HG03108 (cell line): ENCODE measurements around the gene TM4SF5.

Experiments
- ATAC-seq: cut with Tn5 transposase; IDR thresholded peaks from one replicate; pipeline ENCODE4 v1.9.1; 2021; ENCODE audit warnings: moderate library complexity; ENCODE audit not compliant: unreplicated experiment

TM4SF5 gene

DNA sequence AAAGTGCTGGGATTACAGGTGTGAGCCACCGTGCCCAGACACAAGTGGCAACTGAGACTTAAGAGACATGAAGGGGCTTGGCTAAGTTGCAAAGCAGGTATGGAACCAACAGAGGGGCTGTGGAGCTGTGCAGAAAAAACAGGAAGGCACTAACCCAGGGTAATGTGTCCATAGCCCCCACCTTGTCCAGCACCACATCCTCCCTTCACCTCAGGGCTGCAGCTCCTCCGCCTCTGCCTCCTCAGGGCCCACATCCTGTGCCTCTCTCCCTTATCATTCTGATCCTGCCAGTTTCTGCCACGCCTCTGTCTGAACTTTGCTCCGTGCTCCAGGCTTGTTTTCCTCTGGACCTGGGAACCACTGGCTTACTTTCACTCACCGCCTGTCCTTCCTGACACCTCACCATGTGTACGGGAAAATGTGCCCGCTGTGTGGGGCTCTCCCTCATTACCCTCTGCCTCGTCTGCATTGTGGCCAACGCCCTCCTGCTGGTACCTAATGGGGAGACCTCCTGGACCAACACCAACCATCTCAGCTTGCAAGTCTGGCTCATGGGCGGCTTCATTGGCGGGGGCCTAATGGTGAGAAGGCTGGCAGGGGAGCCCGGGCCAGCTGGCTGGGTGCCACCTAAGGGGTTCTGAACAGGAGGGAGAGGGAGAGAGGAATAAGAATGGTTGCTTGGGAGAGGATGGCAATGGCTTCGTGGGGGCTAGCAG lies at the start of gene TM4SF5:
TM4SF5 (plus strand) TSS at position 368 of the 716 bp plus-strand sequence; CDS start at position 405, 37 bp downstream.
- no peak for ATAC-seq

DNA sequence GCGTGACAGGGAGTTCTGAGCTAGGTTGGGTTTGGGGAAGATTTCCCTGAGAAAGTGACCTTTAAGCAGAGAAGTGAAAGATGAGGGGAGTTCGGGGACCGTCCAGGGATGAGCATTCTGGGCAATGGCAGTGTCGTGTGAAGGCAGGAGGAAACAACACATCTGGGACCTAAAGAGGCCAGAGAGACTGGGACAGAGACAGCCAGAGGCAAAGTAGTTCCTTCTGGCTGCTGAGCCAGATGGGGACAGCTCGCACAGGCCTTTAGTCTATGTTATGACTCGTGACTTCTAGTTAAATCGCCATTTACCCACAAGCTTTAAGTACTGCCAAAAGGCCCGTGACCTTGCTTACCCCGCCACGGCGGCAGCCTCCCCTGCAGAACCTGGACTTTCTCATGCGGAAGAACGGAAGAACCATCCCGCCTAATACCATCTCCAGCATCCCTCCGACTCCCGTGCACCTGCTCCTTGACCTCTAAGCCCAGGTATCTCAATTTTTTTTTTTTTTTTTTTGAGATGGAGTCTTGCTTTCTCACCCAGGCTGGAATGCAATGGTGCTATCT lies 48.9 kb upstream of the TM4SF5 start:
- no peak for ATAC-seq

DNA sequence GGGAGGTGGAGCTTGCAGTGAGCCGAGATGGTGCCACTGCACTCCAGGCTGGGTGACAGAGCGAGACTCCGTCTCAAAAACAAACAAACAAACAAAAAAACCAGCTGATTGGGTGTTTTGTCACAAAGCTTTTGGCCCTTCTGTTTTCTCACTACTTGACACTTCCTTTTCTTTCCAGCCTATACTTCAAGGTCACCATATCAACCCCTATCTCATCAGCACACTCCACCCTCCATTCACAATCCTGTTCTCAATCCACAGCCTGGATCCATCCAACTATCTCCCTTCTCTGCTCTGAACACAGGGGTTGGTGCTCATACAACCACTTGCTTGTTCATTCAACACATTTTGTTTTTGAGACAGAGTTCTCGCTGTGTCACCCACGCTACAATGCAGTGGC lies 47.0 kb upstream of the TM4SF5 start:
- ATAC-seq: no peak

GRCh38 chr17:4725646-4726310 lies 45.9 kb upstream of the TM4SF5 start:
- ATAC-seq: no peak

GRCh38 chr17:4728124-4728523 lies 43.6 kb upstream of the TM4SF5 start:
- ATAC-seq: no peak

DNA sequence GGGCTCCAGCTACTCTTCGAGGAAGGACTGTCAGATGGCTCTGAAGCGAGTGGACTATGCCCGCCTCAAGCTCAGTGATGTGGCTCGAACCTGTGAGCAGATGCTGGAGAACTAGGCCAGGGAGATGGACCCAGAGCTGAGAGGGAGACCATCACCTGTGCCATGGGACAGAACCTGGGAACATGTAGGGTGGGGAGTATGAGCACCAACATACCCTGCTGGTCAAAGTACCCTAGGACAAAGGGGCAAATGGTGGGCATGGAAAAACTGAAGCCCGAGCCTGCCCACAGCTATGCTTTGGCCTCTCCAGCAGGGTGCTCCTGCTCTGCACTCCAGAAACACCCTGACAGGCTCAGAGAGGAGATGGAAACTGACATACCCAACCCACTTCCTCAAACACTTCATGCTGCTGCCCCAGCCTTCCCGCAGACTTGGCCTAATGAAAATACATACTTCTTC lies 38.6 kb upstream of the TM4SF5 start:
- peak; percentile 33 for ATAC-seq

DNA sequence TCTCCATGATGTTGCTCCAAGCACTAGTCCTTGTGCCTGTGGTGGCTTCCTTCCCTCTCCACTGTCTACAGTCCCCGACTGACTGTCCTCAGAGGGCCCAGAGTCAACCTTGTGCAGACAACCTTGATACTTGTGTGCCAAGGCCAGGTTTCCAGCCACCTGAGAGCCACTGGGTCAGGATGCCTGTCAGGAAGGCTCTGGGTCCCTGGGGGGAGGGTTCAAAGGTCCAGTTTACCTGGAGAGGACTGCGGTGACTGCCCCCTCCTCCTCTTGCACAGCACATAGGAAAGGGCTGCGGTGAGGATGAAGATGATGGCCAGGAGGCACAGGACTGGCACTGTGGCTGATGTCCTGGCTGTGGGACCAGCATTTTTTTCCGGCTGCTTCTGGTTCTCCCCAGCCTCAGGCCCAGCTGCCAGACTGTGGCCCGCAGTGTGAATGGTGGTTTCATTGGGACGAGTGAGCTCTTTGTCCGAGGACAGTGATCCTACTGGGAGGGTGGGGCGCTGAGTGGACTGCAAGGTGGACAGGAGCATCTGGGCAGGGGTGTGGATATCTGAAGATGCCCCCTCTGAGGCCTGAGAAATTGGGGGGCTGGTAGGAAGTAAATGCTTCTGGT lies 36.7 kb upstream of the TM4SF5 start:
- no peak for ATAC-seq

DNA sequence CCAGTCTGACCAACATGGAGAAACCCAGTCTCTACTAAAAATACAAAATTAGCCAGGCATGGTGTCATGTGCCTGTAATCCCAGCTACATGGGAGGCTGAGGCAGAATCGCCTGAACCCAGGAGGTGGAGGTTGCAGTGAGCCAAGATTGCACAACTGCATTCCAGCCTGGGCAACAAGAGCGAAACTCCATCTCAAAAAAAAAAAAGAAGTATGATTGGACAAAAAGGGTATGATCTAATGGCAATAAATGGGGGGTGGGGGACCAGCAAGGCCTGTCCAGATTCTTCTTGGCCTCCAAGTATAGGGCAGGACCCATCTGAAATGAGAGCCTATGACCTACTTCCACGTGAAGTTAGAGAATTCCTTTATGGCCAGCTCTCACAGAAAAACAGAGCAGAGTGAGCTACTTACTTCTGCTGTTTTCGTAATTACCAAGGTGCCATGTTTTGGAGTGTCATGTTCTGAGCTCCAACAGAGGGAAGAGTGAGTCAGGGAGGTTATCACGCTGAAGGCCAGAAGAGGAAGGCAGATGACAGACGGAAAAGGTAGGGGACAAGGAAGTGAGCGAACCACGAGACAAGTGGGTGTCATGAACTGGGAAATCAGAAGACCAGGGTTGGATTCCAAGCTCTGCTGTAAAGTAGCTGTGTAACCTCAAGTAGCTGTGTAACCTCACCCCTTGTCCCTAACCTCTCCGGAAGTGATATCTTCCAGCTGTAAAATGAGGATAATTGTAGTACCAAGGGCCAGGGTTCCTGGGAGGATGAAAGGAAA lies 35.6 kb upstream of the TM4SF5 start:
- ATAC-seq: no peak

- ATAC-seq: no peak
Observed at GRCh38 chr17:4738136-4739121, 33.3 kb upstream of the TM4SF5 start.

DNA sequence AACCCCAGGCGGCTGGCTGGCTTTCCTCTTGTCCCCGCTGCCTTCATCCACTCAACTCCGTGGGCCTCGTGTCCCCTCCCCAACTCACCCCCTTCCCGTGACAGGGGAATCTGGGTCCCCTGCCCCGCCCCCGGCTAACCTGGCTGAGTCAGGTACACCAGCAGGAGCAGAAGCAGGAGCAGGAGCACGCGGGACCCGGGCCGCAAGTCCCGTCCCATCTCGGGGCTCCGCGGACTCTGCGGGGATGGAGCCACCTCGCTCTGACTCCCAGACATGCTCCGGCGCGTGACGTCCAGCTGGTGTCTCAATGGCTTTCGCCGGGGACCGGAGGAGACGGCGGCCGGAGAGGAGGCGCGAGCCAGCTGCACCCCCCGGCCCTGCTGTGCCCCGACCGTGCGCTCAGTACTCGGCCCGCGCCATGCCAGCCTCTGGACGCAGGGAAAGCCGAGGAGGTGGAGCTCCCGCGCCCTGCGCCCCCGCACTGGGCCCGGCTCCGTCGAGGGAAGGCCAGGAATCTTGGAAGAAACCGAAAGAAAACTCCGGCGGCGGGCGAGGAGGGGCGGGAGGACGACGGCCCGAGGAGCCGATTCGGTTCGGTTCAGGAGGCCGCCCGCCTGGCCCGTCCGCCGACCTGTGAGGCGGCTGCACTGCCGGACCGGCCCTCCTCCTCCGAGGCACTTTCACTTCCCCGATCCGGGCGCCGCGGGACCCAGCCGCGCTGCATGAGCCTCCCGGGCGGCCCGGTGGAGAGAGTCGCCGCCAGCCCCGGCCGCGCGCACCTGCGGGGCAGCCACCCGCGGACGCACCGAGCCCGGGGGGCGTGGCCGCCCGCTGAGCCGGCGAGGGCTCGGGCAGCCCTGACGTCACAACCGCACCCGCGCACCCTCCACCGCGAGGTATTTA lies 32.3 kb upstream of the TM4SF5 start, which contains the start of the genes CXCL16 and ZMYND15:
CXCL16 (minus strand) TSS at position 807 of the 903 bp plus-strand sequence; CDS start at position 218, 589 bp downstream.
ZMYND15 (plus strand) TSS at position 712 of the 903 bp plus-strand sequence. CDS start 716 bp downstream, outside the sequence.
- ATAC-seq: peak; percentile 44

GRCh38 chr17:4740025-4740351 lies 31.7 kb upstream of the TM4SF5 start:
- ATAC-seq: no peak

DNA sequence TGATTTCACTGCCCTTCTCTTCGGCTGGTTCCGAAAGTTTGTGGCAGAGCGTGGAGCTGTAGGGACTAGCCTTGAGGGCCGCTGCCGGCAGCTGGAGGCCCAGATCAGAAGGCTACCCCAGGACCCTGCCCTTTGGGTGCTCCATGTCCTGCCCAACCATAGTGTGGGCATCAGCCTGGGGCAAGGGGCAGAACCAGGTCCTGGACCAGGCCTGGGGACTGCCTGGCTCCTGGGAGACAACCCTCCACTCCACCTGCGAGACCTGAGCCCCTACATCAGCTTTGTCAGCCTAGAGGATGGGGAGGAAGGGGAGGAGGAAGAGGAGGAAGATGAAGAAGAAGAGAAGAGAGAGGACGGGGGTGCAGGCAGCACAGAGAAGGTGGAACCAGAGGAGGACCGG lies 31.1 kb upstream of the TM4SF5 start:
- ATAC-seq: no peak

DNA sequence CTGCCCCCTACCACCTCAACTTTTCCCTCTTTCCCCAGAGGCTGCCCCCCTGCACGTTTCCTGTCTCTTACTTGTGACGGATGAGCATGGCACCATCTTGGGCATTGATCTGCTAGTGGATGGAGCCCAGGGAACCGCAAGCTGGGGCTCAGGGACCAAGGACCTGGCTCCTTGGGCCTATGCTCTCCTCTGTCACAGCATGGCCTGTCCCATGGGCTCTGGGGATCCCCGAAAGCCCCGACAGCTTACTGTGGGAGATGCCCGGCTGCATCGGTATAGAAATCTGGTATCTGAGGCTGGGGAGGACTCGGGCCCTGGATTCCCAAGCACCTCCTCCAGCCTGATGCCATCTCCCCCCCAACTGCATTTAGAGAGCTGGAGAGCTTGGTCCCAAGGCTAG lies 30.1 kb upstream of the TM4SF5 start:
- ATAC-seq: no peak

DNA sequence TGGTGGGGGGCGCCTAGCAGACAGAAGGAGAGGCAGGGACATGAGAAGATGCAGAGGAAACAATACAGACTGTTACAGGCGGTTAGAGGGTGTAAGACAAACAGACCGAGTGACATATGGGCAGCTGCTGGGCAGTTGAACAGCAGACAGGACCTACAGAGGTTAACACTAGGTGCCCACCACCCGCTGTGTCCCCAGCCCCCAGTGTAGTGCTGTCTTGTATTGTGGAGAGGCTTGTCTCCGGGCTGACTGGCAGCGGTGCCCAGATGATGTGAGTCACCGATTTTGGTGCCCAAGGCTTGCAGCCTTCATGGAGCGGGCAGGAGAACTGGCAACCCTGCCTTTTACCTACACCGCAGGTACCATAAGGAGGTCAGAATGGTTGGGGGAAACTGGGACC lies 29.6 kb upstream of the TM4SF5 start:
- ATAC-seq: no peak

GRCh38 chr17:4742629-4743028 lies 29.1 kb upstream of the TM4SF5 start:
- ATAC-seq: no peak

GRCh38 chr17:4743216-4743615 lies 28.5 kb upstream of the TM4SF5 start:
- no peak for ATAC-seq

GRCh38 chr17:4743898-4744297 lies 27.8 kb upstream of the TM4SF5 start:
- ATAC-seq: no peak
